HUES64 (cell line): ENCODE results near the gene SPON1.

Experiments
- H3K27ac ChIP-seq: 2 replicates; pipeline ENCODE4 v1.7.0; 2013; ENCODE audit warnings: low read depth, low read length, inconsistent platforms
- H3K27me3 ChIP-seq: 2 replicates; pipeline ENCODE4 v1.6.1; 2013; ENCODE audit warnings: mild to moderate bottlenecking, low read length; ENCODE audit not compliant: insufficient read depth
- H3K36me3 ChIP-seq: 2 replicates; pipeline ENCODE4 v1.6.1; 2013; ENCODE audit warnings: mild to moderate bottlenecking, low read length; ENCODE audit not compliant: insufficient read depth
- H3K4me1 ChIP-seq: 2 replicates; pipeline ENCODE4 v1.6.1; 2013; ENCODE audit warnings: mild to moderate bottlenecking, low read length, moderate library complexity; ENCODE audit not compliant: insufficient read depth
- H3K4me3 ChIP-seq: 2 replicates; pipeline ENCODE4 v1.5.1; 2013; ENCODE audit warnings: mild to moderate bottlenecking, low read length, moderate library complexity
- H3K9ac ChIP-seq: 2 replicates; pipeline ENCODE4 v1.6.1; 2013; ENCODE audit warnings: mild to moderate bottlenecking, low read depth, low read length
- H3K9me3 ChIP-seq: 2 replicates; pipeline ENCODE4 v1.6.1; 2013; ENCODE audit warnings: low read depth, low read length; ENCODE audit not compliant: insufficient read depth
- WGBS: fragments of 150-250, 120-280 bp; methylation state at CpG from one replicate; pipeline ENCODE4 v1.1.7; 2013; ENCODE audit warnings: missing lambda C conversion rate; 5-methylcytosine and 5-hydroxymethylcytosine counted together

Gene SPON1

DNA sequence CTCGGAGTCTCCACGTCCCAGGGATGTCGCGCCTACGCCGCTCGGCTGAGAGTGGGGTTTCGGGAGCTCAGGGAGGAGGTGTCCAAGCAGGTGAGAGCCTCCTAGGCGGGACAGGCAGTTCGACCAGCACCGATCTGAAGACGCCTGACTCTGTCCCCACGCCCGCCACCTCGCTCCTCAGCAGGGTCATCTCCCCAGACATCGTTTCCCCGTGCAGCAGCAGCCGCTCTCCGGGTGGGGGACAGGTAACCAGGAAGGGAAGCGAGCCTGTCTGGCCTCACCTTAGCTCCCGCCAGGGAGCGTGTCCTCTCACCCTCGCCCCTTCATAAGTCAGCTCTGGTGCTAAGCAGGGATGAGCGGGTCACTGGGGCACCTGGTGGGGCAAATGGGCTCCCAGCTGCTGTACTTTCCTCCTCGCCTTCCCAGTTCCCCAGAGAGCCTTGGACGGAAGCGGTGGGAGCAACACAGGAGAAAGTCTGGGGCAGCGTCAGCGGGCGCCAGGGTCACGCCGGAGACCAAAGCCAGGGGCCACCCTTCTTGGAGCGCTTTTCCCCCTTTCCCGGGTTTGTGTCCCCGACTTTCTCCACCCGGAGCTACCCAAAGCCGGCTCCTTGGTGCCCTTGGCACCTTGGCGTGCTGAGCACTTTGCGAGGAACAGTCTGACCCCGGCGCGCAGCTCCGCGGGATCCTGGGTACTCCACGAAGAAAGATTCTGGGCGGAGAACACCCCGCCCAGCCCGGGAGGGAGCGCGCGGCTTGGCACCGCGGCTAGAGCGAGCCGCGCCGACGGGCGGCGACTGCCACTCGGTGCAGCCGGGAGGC lies 1.6 kb downstream of the SPON1 start:
- Histone ChIP-seq H3K4me1 (peaks cover 42% of the 10 kb centered on the region), H3K9ac (0 out of 2 replicates have a peak overlapping the region, but pooled peaks have one; percentile 28), H3K9me3 (no peaks in the 10 kb centered on the region), H3K36me3 (no peaks in the 10 kb centered on the region), H3K4me3 (peak overlapping the region; percentile 55), H3K27me3 (peaks cover 74% of the 10 kb centered on the region), H3K27ac (no peak overlapping the region)
- WGBS, result 2% methylated on average over 62 of the region's 62 CpGs

DNA sequence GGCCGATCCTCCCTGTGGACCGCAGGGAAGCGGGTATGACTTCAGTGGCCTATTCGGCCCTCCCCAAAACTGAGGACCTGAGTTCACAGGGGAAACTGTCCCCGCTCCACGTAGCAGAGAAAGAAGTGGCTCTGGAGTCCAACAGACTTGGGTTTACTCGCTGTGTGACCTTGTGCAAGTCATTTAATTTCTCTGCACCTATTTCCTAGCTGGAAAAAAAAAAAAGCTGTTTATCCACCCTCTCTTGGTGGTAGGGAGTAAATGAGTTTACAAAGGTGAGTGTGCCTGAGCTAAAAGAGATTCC lies 2.2 kb downstream of the SPON1 start:
- Histone ChIP-seq H3K36me3 (no peaks in the 10 kb centered on the region), H3K27me3 (peaks cover 71% of the 10 kb centered on the region), H3K4me1 (peaks cover 42% of the 10 kb centered on the region), H3K4me3 (peak overlapping the region; percentile 55), H3K9me3 (no peaks in the 10 kb centered on the region), H3K9ac (no peak overlapping the region), H3K27ac (no peak overlapping the region)
- WGBS, result 13% methylated on average over 7 of the region's 7 CpGs

DNA sequence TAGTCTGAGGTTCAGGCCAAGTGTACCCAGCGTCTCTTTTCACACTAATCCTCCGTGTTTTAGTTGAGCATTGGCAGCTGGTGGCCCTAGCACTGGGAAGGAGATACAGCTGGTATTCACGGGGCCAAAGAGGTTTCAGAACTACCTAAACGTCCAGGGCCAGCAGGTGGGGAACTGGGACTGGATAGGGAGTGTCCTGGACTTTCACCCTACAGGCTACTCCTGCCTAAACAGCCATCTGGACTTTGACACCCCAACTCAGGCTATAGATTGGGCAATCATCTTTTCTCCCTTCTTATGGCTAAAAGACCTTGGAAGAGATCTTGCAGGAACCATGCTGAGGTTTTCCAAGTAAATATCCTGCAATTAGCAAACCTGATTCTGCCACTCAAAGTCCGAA lies 2.8 kb downstream of the SPON1 start:
- Histone ChIP-seq H3K27me3 (peaks cover 65% of the 10 kb centered on the region), H3K27ac (no peak overlapping the region), H3K36me3 (no peaks in the 10 kb centered on the region), H3K9ac (no peak overlapping the region), H3K9me3 (no peaks in the 10 kb centered on the region), H3K4me3 (no peak overlapping the region; the same call in 1 of the 2 replicates), H3K4me1 (peaks cover 42% of the 10 kb centered on the region)
- 43% methylated on average over 5 of the region's 5 CpGs for WGBS

DNA sequence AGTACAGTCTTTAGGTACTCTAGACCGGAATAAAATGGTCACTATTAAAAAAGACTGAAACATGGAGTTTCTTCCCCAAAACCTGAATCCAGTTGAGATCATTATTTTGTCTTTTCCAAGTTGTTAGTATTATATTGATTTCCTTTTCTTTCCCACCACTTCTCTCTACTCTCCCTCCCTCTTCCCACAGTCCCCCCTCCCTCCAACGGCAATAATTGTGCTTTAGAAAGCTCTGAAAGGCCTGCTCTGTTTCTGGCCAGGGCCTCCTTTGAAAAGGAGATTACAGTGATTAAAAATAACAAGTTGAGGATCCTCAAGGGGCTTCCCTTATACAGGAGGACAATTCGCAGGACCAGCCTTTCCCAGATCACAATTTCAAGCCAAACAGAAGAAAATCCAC lies 3.5 kb downstream of the SPON1 start:
- no peak overlapping the region for H3K4me3 ChIP-seq
- H3K27ac ChIP-seq, result no peak overlapping the region
- no peak overlapping the region for H3K9ac ChIP-seq
- peaks cover 42% of the 10 kb centered on the region for H3K4me1 ChIP-seq
- 39% methylated on average over 2 of the region's 3 CpGs for WGBS
- no peaks in the 10 kb centered on the region for H3K36me3 ChIP-seq
- H3K9me3 ChIP-seq, result no peaks in the 10 kb centered on the region
- peaks cover 58% of the 10 kb centered on the region for H3K27me3 ChIP-seq

DNA sequence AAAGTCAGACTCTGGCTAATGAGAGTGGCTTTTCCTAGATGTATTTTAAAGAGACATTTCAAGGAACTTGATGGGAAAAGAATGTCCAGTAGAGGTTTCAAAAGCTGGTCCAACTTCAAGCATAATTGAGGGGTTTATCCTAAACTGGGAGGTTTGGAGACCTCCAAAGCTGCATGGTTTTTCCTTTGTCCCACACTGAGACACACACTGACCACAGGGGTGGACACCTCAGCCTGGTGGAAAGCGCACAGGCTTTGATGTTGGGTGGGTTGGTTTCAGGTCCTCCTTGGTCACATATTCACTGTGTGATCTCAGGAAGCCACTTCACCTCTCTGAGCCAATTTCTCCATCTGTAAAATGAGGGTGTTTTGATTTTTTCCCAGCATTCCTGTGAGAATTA lies 4.0 kb downstream of the SPON1 start:
- Histone ChIP-seq H3K9me3 (no peaks in the 10 kb centered on the region), H3K27ac (no peak overlapping the region), H3K27me3 (peaks cover 53% of the 10 kb centered on the region), H3K36me3 (no peaks in the 10 kb centered on the region), H3K4me3 (no peak overlapping the region), H3K4me1 (peaks cover 42% of the 10 kb centered on the region), H3K9ac (no peak overlapping the region)
- 80% methylated on average over 1 of the region's 1 CpG for WGBS

DNA sequence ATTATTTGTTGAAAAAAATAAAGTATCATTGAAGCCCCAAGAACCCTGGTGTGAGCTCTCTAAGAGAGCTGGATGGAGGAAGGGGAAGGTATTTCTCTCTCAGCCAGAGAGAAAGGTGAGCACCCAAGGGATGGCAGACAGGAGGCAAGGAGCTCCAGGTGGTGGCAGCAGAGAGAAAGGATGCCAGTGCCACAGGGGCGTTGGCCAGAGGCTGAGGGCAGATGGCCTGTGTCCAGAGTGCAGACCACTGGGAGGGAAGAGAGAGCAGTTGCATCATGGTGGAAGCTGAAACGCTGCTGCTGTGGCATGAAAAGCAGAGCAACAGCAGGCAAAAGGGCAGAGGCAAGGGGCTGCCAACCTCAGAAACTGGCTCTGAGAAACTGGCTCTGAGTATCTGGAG lies 8.5 kb downstream of the SPON1 start:
- Histone ChIP-seq H3K27ac (no peak overlapping the region), H3K4me3 (no peak overlapping the region), H3K9me3 (no peaks in the 10 kb centered on the region), H3K36me3 (no peaks in the 10 kb centered on the region), H3K4me1 (peaks cover 41% of the 10 kb centered on the region), H3K9ac (no peak overlapping the region), H3K27me3 (peaks cover 8% of the 10 kb centered on the region)
- 66% methylated on average over 2 of the region's 2 CpGs for WGBS

DNA sequence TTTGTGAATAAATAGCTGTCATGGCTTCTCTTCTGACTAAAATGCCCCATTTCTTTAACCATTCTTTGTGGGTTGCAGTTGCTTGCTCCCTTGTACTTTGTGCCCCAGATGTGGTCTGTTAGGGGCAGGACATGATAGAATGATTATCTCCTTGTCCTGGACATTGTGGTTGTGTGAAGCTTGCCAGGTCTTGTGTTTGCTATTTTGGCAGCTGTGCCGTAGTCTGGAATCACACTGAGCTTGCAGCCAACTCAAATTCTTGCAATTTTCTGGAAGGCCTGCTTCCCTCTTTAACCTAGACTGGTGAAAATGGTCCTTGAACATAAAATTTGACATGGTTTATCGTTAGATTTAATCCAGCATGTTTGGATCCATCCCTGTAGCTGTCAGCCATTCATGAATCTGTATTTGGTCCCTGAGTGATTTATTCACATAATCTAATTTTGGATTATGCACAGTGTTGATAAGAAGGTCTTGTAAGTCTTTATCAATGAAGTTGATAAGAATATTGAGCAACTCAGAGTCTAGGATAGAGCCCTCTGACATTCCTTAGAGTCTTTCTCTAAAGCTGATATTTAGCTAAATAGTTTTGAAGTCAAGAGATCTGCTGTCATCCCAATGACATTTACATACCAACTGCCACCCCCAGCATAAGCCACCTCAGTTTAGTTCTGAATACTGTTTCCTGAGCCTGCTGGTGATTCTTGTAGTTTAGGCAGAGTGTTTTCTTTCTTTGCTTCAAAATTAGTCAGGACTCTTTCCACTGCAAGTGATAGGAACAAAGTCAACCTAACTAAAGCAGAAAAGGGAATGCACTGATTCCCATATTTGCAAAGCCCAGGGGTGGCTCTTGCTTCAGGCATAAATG lies 9.8 kb downstream of the SPON1 start:
- WGBS, result 93% methylated on average over 2 of the region's 2 CpGs
- Histone ChIP-seq H3K27me3 (no peaks in the 10 kb centered on the region), H3K9me3 (no peaks in the 10 kb centered on the region), H3K4me1 (peaks cover 28% of the 10 kb centered on the region), H3K27ac (no peak overlapping the region), H3K9ac (no peak overlapping the region), H3K36me3 (no peaks in the 10 kb centered on the region), H3K4me3 (no peak overlapping the region)

DNA sequence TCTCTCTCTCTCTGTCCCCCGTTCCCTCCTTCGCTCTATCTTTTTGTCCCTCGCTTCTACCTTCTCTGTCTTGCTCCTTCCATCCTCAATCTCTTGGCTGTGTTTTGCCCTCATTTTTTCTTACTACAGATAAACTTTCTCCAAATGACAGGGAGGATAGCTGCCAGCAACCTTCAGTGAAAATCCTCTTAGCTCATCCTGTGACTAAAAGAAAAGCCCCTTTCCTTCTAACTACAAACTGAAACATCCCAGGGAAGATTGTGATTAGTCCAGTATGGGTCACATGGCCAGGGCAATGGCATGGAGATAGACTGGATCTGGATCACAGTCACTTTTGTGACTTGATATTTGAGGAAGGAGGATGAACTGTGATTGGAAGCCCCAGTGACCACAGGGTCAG lies 10.4 kb downstream of the SPON1 start:
- 87% methylated on average over 3 of the region's 3 CpGs for WGBS
- no peaks in the 10 kb centered on the region for H3K36me3 ChIP-seq

DNA sequence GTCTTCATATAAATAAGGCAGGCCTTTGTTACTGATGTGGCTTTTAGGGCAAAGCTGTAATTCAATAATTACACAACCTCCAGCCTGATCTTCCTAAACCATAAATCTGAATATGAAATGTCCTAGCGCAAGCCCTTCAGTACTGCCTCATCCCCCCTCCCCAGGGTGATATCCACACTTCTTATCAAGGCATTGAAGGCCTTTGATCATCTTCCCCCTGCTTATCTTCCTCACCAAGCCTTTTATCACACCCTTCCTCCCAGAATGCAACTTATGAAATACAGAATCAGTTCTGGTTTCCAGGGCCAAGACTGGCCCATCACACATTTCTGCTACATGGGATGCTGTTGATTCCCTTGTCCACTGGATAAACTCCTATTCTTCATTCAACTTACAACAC lies 12.1 kb downstream of the SPON1 start:
- Histone ChIP-seq H3K27ac (no peak overlapping the region), H3K4me3 (no peak overlapping the region), H3K36me3 (no peaks in the 10 kb centered on the region), H3K4me1 (0 out of 2 replicates have a peak, but pooled peaks cover 13% of the 10 kb centered on the region), H3K9ac (no peak overlapping the region), H3K9me3 (no peaks in the 10 kb centered on the region), H3K27me3 (no peaks in the 10 kb centered on the region)
- WGBS, result 98% methylated on average over 1 of the region's 1 CpG

More for the DNA sequence above, 10.4 kb downstream of the SPON1 start:
- Histone ChIP-seq H3K4me1 (peaks cover 22% of the 10 kb centered on the region), H3K27me3 (no peaks in the 10 kb centered on the region), H3K4me3 (no peak overlapping the region), H3K27ac (no peak overlapping the region), H3K9me3 (no peaks in the 10 kb centered on the region), H3K9ac (no peak overlapping the region)

DNA sequence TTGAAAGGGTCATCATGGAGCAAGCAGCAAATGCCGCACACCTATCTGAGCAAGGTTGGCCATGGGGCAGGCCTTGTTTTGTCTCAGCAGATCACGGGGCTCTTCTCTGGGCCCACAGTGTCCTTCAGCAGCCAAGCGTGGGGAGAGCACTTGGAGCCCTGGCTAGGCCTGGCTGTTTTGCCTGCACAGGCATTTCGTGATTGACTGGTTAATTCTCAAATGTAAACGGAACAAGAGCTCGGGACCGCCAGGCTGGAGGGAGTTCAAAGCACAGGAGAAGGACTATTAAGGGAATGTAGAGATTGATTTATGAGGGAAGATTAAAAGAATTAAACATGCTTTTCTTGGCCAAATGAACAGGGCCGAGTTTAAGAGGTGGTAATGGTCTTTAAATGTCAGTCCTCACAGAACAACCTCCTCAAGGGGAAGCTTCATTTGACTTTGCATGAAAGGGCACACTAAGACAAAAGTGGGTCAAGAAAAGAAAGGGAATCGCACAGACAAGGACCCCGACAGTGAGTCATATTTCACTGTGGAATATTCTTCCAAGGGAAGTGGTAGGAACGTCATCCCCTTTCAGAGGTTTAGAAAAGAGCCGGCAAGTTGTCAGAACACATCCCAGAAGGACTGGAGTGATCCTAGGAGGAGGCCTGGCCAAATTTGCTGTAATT lies 20.7 kb downstream of the SPON1 start:
- H3K4me3 ChIP-seq, result no peak overlapping the region
- H3K27me3 ChIP-seq, result no peaks in the 10 kb centered on the region
- 90% methylated on average over 12 of the region's 12 CpGs for WGBS
- H3K4me1 ChIP-seq, result no peaks in the 10 kb centered on the region
- no peaks in the 10 kb centered on the region for H3K9me3 ChIP-seq
- no peaks in the 10 kb centered on the region for H3K36me3 ChIP-seq
- H3K27ac ChIP-seq, result no peak overlapping the region
- no peak overlapping the region for H3K9ac ChIP-seq
